Esophagus squamous epithelium (tissue), 4 donors: ENCODE measurements around the gene PSME3.

ENCODE experiments used
- POLR2A ChIP-seq, 4 donors: fragments of 450-650 bp; IDR thresholded peaks; one replicate each; pipeline ENCODE4 v1.6.1; 2017; ENCODE audit warnings: antibody characterized with exemption in 4 of 4, mild to moderate bottlenecking in 4 of 4, moderate library complexity in 3 of 4
- TF ChIP-seq, protein P1 (sequence below), 6 experiments: fragments of 450-650 bp in 4 of 6; fragments of 200-600 bp in 2 of 6; sonication (generic) in 2 of 6; IDR thresholded peaks; one replicate each; pipeline ENCODE4 v1.5.1; 2016 to 2019; ENCODE audit warnings: antibody characterized with exemption in 6 of 6, mild to moderate bottlenecking in 4 of 6, moderate library complexity in 4 of 6

DNA sequence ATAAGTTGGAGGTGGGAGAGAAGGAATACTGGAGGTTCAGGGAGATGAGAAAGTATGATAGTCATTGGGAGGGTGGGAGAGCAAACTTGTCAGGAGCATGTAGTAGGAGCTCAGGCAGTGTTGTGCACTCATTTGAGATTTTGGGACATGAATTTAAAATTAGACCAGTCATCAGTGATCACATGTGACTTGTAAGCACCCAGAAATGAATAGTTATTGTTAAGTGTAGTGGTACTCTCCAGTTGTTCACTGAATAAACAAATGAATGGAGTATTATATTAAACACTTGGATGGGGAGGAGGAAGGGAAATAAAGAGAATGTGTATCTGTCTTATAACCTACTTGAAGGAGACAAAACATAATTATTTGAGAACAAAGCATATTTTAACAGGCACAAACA lies 2.2 kb upstream of the PSME3 start:
- TF ChIP-seq, protein P1, sequence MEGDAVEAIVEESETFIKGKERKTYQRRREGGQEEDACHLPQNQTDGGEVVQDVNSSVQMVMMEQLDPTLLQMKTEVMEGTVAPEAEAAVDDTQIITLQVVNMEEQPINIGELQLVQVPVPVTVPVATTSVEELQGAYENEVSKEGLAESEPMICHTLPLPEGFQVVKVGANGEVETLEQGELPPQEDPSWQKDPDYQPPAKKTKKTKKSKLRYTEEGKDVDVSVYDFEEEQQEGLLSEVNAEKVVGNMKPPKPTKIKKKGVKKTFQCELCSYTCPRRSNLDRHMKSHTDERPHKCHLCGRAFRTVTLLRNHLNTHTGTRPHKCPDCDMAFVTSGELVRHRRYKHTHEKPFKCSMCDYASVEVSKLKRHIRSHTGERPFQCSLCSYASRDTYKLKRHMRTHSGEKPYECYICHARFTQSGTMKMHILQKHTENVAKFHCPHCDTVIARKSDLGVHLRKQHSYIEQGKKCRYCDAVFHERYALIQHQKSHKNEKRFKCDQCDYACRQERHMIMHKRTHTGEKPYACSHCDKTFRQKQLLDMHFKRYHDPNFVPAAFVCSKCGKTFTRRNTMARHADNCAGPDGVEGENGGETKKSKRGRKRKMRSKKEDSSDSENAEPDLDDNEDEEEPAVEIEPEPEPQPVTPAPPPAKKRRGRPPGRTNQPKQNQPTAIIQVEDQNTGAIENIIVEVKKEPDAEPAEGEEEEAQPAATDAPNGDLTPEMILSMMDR (IDR thresholded peaks at IDR 0.05), result no peak
- no peak for TF ChIP-seq POLR2A (IDR thresholded peaks at IDR 0.05)
